Spleen (tissue), 11 donors: Measurements from ENCODE around the gene PLA2G10. TPM values are rescaled to one million over a fixed set of nuclear protein-coding genes. Genes with fewer than 3 reads are reported as not detected.

Experiments used
- DNase-seq: peaks from one replicate; pipeline ENCODE4 v3.0.0-alpha.2; 2020
- H3K27ac ChIP-seq, 8 donors: fragments of 200-600 bp; sonication (generic) in 7 of 8; 1 replicate in 4 of 8; 2 replicates in 4 of 8; pipeline versions ENCODE4 v1.5.0 to v1.8.0; 2016 to 2021; ENCODE audit warnings: inconsistent platforms in 4 of 8, mild to moderate bottlenecking in 4 of 8, moderate library complexity in 1 of 8
- H3K27me3 ChIP-seq, 7 donors: fragments of 200-600 bp; sonication (generic) in 6 of 7; replicated peaks in 1 of 7; 1 replicate in 4 of 7; 2 replicates in 3 of 7; pipeline versions ENCODE4 v1.5.0 to v1.8.0; 2016 to 2021; ENCODE audit warnings: inconsistent platforms in 3 of 7, mild to moderate bottlenecking in 1 of 7
- H3K36me3 ChIP-seq, 6 donors: fragments of 200-600 bp; sonication (generic) in 5 of 6; 1 replicate in 4 of 6; 2 replicates in 2 of 6; pipeline versions ENCODE4 v1.5.0 to v1.8.0; 2016 to 2021; ENCODE audit warnings: inconsistent platforms in 2 of 6
- H3K4me1 ChIP-seq, 6 donors: fragments of 200-600 bp; sonication (generic) in 5 of 6; 1 replicate in 3 of 6; 2 replicates in 3 of 6; pipeline versions ENCODE4 v1.5.0 to v1.8.0; 2016 to 2021; ENCODE audit warnings: inconsistent platforms in 3 of 6
- H3K4me3 ChIP-seq, 8 donors: fragments of 200-600 bp; sonication (generic) in 7 of 8; 1 replicate in 4 of 8; 2 replicates in 4 of 8; pipeline versions ENCODE4 v1.5.0 to v1.8.0; 2016 to 2021; ENCODE audit warnings: inconsistent platforms in 4 of 8, mild to moderate bottlenecking in 4 of 8, moderate library complexity in 2 of 8
- H3K9me3 ChIP-seq, 8 donors: fragments of 200-600 bp; sonication (generic) in 7 of 8; 1 replicate in 4 of 8; 2 replicates in 4 of 8; pipeline versions ENCODE4 v1.5.0 to v1.8.0; 2016 to 2021; ENCODE audit warnings: inconsistent platforms in 4 of 8
- POLR2A ChIP-seq, 3 donors: fragments of 450-650 bp; IDR thresholded peaks; one replicate each; pipeline ENCODE4 v1.5.1; 2017; ENCODE audit warnings: antibody characterized with exemption in 3 of 3, mild to moderate bottlenecking in 1 of 3
- POLR2AphosphoS5 ChIP-seq, 3 donors: sonication (generic); formaldehyde crosslinking; IDR thresholded peaks; one replicate each; pipeline ENCODE4 v1.5.1; 2017; ENCODE audit warnings: antibody characterized with exemption in 3 of 3
- WGBS, 5 donors: extraction: QIAGEN DNeasy Blood & Tissue Kit in 3 of 5; methylation state at CpG; one replicate each; pipeline versions ENCODE4 v1.1.5 to v1.1.7; 2013 to 2018; 5-methylcytosine and 5-hydroxymethylcytosine counted together
- intact Hi-C: fragments of 100-400 bp; cut with DNase I; formaldehyde crosslinking; loops from one replicate; pipeline ENCODE4 v1.15.0; 2023; ENCODE audit warnings: low total_unique reads
- polyA plus RNA-seq, 3 donors: library from polyadenylated mRNA; stranded (reverse); fragments of 200-250 nt; gene quantifications; one replicate each; pipeline ENCODE4 v1.2.1, GENCODE V29; 2013
- total RNA-seq, 7 donors: library from RNA; depleted of rRNA in 3 of 7; stranded (reverse); fragments of >200 nt in 3 of 7; fragmentation: NEBNext Ultra II Directional in 4 of 7; extraction: Animal tissue kit (Norgen Biotek cat#: 25700) in 4 of 7; gene quantifications; one replicate each; pipeline versions ENCODE4 v1.1.0 to v1.2.1, GENCODE V29; 2016 to 2021
- TF ChIP-seq, protein P1 (sequence below), 11 experiments: fragments of 200-600 bp in 7 of 11; fragments of 450-650 bp in 4 of 11; sonication (generic) in 4 of 11; IDR thresholded peaks in 8 of 11; conservative IDR thresholded peaks in 3 of 11; 1 replicate in 7 of 11; 2 replicates in 4 of 11; pipeline versions ENCODE4 v1.4.0 to v1.8.0; 2016 to 2021; ENCODE audit warnings: antibody characterized with exemption in 11 of 11, inconsistent platforms in 4 of 11, mild to moderate bottlenecking in 1 of 11
- donor health status: healthy with polysubstance abuse.
- donor health status: DM: no; HTN: no; CAD: no; lungs with moderate emphysema.
- donor health status: DM: no; HTN: no; CAD: no.
- donor health status: Bipolar disorder and iron deficiency.
- donor health status: healthy.
- donor health status: DM: no; HTN: no; CAD: no.
- donor health status: DM: yes; HTN: yes; CAD: no.

The PLA2G10 gene
- total and polyA plus RNA-seq, 10 donors, result 0.12 to 0.13 TPM; not detected in 8

DNA sequence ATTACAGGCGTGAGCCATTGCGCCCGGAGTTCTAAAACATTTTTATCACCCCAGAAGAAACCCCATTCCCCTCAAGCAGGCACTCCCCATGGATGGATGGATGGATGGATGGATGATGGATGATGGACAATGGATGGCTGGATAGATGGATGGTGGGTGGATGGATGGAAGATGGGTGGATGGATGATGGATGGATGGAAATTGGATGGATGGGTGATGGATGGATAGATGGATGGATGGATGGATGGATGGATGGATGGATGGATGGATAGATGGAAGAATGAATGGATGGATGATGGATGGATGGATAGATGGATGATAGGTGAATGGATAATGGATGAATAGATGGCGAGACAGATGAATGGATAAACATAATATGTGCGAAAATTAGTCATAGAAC is 16.5 kb downstream of the PLA2G10 start:
- 91 to 95% (median 95%) methylated on average over 5 of the region's 5 CpGs for WGBS, 5 donors
- H3K9me3 ChIP-seq, result no peaks in the 10 kb centered on the region
- no peak overlapping the region for H3K4me3 ChIP-seq
- H3K27ac ChIP-seq, result no peak overlapping the region
- H3K4me1 ChIP-seq, result peaks cover 0 to 7% (median 0%) of the 10 kb centered on the region in 6 donors
- no peak for TF ChIP-seq POLR2AphosphoS5 (IDR thresholded peaks at IDR 0.05)
- TF ChIP-seq, protein P1, sequence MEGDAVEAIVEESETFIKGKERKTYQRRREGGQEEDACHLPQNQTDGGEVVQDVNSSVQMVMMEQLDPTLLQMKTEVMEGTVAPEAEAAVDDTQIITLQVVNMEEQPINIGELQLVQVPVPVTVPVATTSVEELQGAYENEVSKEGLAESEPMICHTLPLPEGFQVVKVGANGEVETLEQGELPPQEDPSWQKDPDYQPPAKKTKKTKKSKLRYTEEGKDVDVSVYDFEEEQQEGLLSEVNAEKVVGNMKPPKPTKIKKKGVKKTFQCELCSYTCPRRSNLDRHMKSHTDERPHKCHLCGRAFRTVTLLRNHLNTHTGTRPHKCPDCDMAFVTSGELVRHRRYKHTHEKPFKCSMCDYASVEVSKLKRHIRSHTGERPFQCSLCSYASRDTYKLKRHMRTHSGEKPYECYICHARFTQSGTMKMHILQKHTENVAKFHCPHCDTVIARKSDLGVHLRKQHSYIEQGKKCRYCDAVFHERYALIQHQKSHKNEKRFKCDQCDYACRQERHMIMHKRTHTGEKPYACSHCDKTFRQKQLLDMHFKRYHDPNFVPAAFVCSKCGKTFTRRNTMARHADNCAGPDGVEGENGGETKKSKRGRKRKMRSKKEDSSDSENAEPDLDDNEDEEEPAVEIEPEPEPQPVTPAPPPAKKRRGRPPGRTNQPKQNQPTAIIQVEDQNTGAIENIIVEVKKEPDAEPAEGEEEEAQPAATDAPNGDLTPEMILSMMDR (IDR thresholded peaks at IDR 0.05 in 8 of 11, conservative IDR thresholded peaks at IDR 0.05 in 3 of 11), result no peak
- no peak for TF ChIP-seq POLR2A (IDR thresholded peaks at IDR 0.05)
- H3K36me3 ChIP-seq, result no peaks in the 10 kb centered on the region
- no peak for DNase-seq
- peaks cover 0 to 11% (median 0%) of the 10 kb centered on the region in 7 donors for H3K27me3 ChIP-seq
- intact Hi-C loops, result no loop called here

DNA sequence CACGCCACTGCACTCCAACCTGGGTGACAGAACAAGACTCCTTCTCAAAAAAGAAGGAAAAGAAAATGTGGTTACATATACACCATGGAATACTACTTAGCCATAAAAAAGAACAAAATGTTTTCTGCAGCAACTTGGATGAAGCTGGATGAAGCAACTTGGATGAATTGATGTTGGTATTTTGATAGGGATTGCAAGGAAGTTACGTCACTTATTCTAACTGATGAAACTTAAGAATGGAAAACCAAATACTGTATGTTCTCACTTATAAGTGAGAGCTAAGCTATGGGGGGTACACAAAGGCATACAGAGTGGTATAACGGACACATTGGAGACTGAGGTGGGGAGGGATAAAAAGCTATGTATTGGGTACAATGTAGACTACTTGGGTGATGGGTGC is 17.5 kb downstream of the PLA2G10 start:
- DNase-seq, result no peak
- TF ChIP-seq, protein P1 (IDR thresholded peaks at IDR 0.05 in 8 of 11, conservative IDR thresholded peaks at IDR 0.05 in 3 of 11), result no peak
- TF ChIP-seq POLR2AphosphoS5 (IDR thresholded peaks at IDR 0.05), result no peak
- TF ChIP-seq POLR2A (IDR thresholded peaks at IDR 0.05), result no peak
- intact Hi-C loops, result no loop called here
- H3K27ac ChIP-seq, result no peak overlapping the region
- no peaks in the 10 kb centered on the region for H3K9me3 ChIP-seq
- peaks cover 0 to 11% (median 0%) of the 10 kb centered on the region in 7 donors for H3K27me3 ChIP-seq
- 89 to 94% (median 92%) methylated on average over 3 of the region's 3 CpGs for WGBS, 5 donors
- no peak overlapping the region for H3K4me3 ChIP-seq
- H3K36me3 ChIP-seq, result no peaks in the 10 kb centered on the region
- H3K4me1 ChIP-seq, result peaks cover 0 to 9% (median 0%) of the 10 kb centered on the region in 6 donors

DNA sequence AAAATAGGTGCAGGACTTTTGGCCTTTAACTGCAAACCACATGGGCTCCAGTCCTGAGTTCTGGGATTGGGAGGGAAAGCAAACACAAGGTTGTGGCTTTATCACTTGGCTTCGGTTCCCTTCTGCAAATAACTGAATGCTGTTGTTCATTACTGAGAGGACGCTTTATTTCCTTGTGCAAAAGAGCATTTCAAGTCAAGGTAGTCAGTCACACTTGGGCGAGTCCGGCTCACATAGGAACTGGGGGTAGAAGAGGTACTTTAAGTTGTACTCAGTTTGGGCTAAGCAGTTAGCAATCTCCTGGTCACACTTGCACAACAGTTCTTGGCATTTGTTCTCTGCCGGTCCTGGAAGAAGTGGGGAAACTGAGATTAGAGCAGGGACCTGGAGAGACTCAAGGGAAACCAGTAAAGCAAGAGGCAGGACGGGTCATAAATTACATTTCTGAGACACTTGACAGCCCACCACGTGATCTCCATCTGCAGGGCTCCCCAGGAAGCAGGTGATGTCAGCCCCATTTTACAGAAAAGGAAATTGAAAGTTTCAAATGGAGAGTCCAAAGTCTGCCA is 21.6 kb downstream of the PLA2G10 start:
- H3K4me1 ChIP-seq, result peaks cover 0 to 9% (median 0%) of the 10 kb centered on the region in 6 donors
- H3K9me3 ChIP-seq, result no peaks in the 10 kb centered on the region
- intact Hi-C loops, result no loop called here
- peak overlapping the region in 1 of 8 donors; percentile 14 for H3K4me3 ChIP-seq
- DNase-seq, result no peak
- H3K36me3 ChIP-seq, result peaks cover 0 to 26% (median 20%) of the 10 kb centered on the region in 6 donors
- peak overlapping the region in 4 of 8 donors; percentile 14 to 49 (median 41) for H3K27ac ChIP-seq
- WGBS, 5 donors, result 57 to 62% (median 60%) methylated on average over 7 of the region's 7 CpGs
- H3K27me3 ChIP-seq, result no peaks in the 10 kb centered on the region
- TF ChIP-seq, protein P1 (IDR thresholded peaks at IDR 0.05 in 8 of 11, conservative IDR thresholded peaks at IDR 0.05 in 3 of 11), result no peak
- peak in 1 of 3 donors; percentile 17 for TF ChIP-seq POLR2AphosphoS5 (IDR thresholded peaks at IDR 0.05)

DNA sequence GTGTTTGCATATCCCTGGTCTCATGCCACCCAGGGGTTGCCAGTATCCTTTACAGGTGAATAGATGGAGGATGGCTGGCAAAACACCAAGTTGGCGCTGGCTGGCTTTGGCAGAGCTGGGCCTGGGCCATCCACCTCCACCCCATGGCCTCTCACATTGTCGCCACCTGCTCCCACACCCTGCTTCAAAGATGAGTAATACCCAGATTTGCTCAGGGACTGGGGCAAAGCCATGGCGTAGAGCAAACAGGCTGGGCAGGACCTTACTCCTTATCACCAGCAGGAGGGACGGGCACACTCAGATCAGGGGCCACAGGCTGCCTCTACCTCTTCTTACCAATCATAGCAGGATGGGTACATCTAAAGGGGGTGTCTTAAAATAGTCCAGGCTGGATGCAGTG is 24.3 kb downstream of the PLA2G10 start:
- intact Hi-C loops, result no loop called here
- H3K9me3 ChIP-seq, result no peaks in the 10 kb centered on the region
- DNase-seq, result no peak
- 86 to 91% (median 90%) methylated on average over 2 to 4 of the region's 4 CpGs for WGBS, 5 donors
- no peak overlapping the region for H3K4me3 ChIP-seq
- TF ChIP-seq, protein P1 (IDR thresholded peaks at IDR 0.05 in 8 of 11, conservative IDR thresholded peaks at IDR 0.05 in 3 of 11), result no peak
- TF ChIP-seq POLR2AphosphoS5 (IDR thresholded peaks at IDR 0.05), result peak in 2 of 3 donors; percentile 17 to 31
- no peak overlapping the region for H3K27ac ChIP-seq
- H3K27me3 ChIP-seq, result no peaks in the 10 kb centered on the region
- peaks cover 0 to 9% (median 0%) of the 10 kb centered on the region in 6 donors for H3K4me1 ChIP-seq
- H3K36me3 ChIP-seq, result peaks cover 0 to 53% (median 47%) of the 10 kb centered on the region in 6 donors
